Endothelial cell of umbilical vein (primary cell): ENCODE measurements around the gene SPDYE4. TPM values are rescaled to one million over a fixed set of nuclear protein-coding genes. Genes with fewer than 3 reads are reported as not detected.

Experiments
- BruUV-seq: library from RNA; stranded (reverse); fragments of 400-500 nt; replicated peaks from 2 replicates; lab custom pipeline; 2021; lab: Mats Ljungman, UMichigan
- CTCF ChIA-PET: fragments of 300-600, 350-600 bp; sonication (Branson Sonifier 250); formaldehyde crosslinking; loops from one replicate; lab custom pipeline; 2021; ENCODE audit warnings: antibody characterized with exemption, inconsistent platforms; lab: Charles Lee
- POLR2A ChIA-PET: fragments of 300-600, 350-600 bp; sonication (Branson Sonifier 250); formaldehyde crosslinking; loops from one replicate; lab custom pipeline; 2021; ENCODE audit warnings: antibody characterized with exemption, inconsistent platforms; lab: Charles Lee
- DNase-seq: peaks from one replicate; pipeline ENCODE4 v3.0.0-alpha.2; 2011; ENCODE audit warnings: low read depth, low spot score
- FAIRE-seq: peaks from 2 replicates; lab custom pipeline; 2011; peaks lifted over from hg19 to GRCh38; lab: Jason Lieb, UNC
- H2AFZ ChIP-seq: 2 replicates; pipeline ENCODE4 v1.6.0; 2012; ENCODE audit warnings: low read depth, low read length, control low read depth, inconsistent platforms
- H3K27ac ChIP-seq: 2 replicates; pipeline ENCODE4 v1.5.1; 2011; ENCODE audit warnings: low read depth, mild to moderate bottlenecking, control low read depth, low read length, moderate library complexity; ENCODE audit not compliant: insufficient read depth
- H3K27me3 ChIP-seq, 2 experiments: 2 replicates each; pipeline versions ENCODE4 v1.6.0 to v1.6.1; 2011; ENCODE audit warnings: low read length in 2 of 2, mixed read lengths in 1 of 2; ENCODE audit not compliant: control insufficient read depth in 2 of 2, insufficient read depth in 2 of 2
- H3K36me3 ChIP-seq, 2 experiments: 2 replicates in 1 of 2; 3 replicates in 1 of 2; pipeline ENCODE4 v1.5.1; 2011; ENCODE audit warnings: low read length in 2 of 2, mild to moderate bottlenecking in 1 of 2, moderate library complexity in 1 of 2; ENCODE audit not compliant: control insufficient read depth in 2 of 2, insufficient read depth in 2 of 2; ENCODE audit errors: extremely low read depth in 1 of 2
- H3K4me1 ChIP-seq: 3 replicates; pipeline ENCODE4 v1.5.1; 2011; ENCODE audit warnings: mild to moderate bottlenecking, low read length; ENCODE audit not compliant: control insufficient read depth, insufficient read depth; ENCODE audit errors: extremely low read depth
- H3K4me2 ChIP-seq: 2 replicates; pipeline ENCODE4 v1.6.1; 2011; ENCODE audit warnings: low read length, control low read depth, mixed read lengths; ENCODE audit not compliant: insufficient read depth
- H3K4me3 ChIP-seq, 3 experiments: fragments of 200-600 bp in 1 of 3; sonication (generic), shearing (Covaris generic) in 1 of 3; replicated peaks in 1 of 3; 2 replicates each; pipeline ENCODE4 v1.5.1; 2011 to 2016; ENCODE audit warnings: control low read depth in 3 of 3, low read length in 3 of 3, mild to moderate bottlenecking in 2 of 3, inconsistent platforms in 1 of 3, low read depth in 1 of 3, moderate library complexity in 1 of 3; ENCODE audit not compliant: insufficient read depth in 1 of 3
- H3K79me2 ChIP-seq: 2 replicates; pipeline ENCODE4 v1.6.0; 2012; ENCODE audit warnings: low read length, inconsistent platforms; ENCODE audit not compliant: control insufficient read depth, insufficient read depth
- H3K9ac ChIP-seq: replicated peaks from 2 replicates; pipeline ENCODE3; 2011; ENCODE audit warnings: low read length, control low read depth; ENCODE audit not compliant: insufficient read depth; ENCODE audit errors: extremely low read depth
- H3K9me1 ChIP-seq: replicated peaks from 3 replicates; pipeline ENCODE4 v1.6.0; 2011; ENCODE audit warnings: mild to moderate bottlenecking, low read length; ENCODE audit not compliant: control insufficient read depth, insufficient read depth; ENCODE audit errors: extremely low read depth
- H3K9me3 ChIP-seq: replicated peaks from 2 replicates; pipeline ENCODE4 v1.5.1; 2012; ENCODE audit warnings: low read length, inconsistent platforms; ENCODE audit not compliant: control insufficient read depth, insufficient read depth
- H4K20me1 ChIP-seq: replicated peaks from 2 replicates; pipeline ENCODE3; 2011; ENCODE audit warnings: mild to moderate bottlenecking, low read length; ENCODE audit not compliant: control insufficient read depth, insufficient read depth; ENCODE audit errors: extremely low read depth
- EZH2 ChIP-seq: IDR thresholded peaks from 2 replicates; pipeline ENCODE4 v1.6.1; 2012; ENCODE audit warnings: borderline replicate concordance, low read depth, mild to moderate bottlenecking, moderate library complexity, low read length, inconsistent platforms; ENCODE audit not compliant: severe bottlenecking
- FOS ChIP-seq: IDR thresholded peaks from 2 replicates; pipeline ENCODE4 v1.6.1; 2011; ENCODE audit warnings: mild to moderate bottlenecking, low read length, moderate library complexity, borderline replicate concordance; ENCODE audit not compliant: insufficient read depth
- GATA2 ChIP-seq: IDR thresholded peaks from 2 replicates; pipeline ENCODE4 v1.7.0; 2011; ENCODE audit warnings: low read depth, mild to moderate bottlenecking, moderate library complexity, mixed read lengths, low read length; ENCODE audit not compliant: insufficient read length, insufficient read depth
- JUN ChIP-seq: IDR thresholded peaks from 2 replicates; pipeline ENCODE4 v1.6.1; 2011; ENCODE audit warnings: borderline replicate concordance, low read depth; ENCODE audit not compliant: insufficient read length, insufficient read depth
- MYC ChIP-seq: IDR thresholded peaks from one replicate; pipeline ENCODE4 v1.6.1; 2011; ENCODE audit warnings: mild to moderate bottlenecking, low read depth, low read length
- POLR2A ChIP-seq: IDR thresholded peaks from 2 replicates; pipeline ENCODE4 v1.6.1; 2012; ENCODE audit warnings: low read depth, mild to moderate bottlenecking, control low read depth, low read length
- POLR2AphosphoS5 ChIP-seq: IDR thresholded peaks from 2 replicates; pipeline ENCODE4 v1.6.1; 2012; ENCODE audit warnings: low read depth, mild to moderate bottlenecking, control low read depth, low read length, moderate library complexity; ENCODE audit not compliant: insufficient read depth
- dilution Hi-C: fragments of 300-500 bp; cut with MboI; formaldehyde crosslinking; loops from one replicate; pipeline ENCODE4 v1.15.0; 2019; ENCODE audit warnings: low sequenced_read_pairs; ENCODE audit not compliant: extremely low pct_ligation_motif_present
- intact Hi-C: fragments of 100-400 bp; cut with micrococcal nuclease; formaldehyde crosslinking; loops from one replicate; pipeline ENCODE4 v1.10.0; 2022
- polyA plus RNA-seq, 4 experiments: library from polyadenylated mRNA; depleted of rRNA in 3 of 4; stranded (reverse) in 3 of 4; unstranded in 1 of 4; fragments of >200 nt; gene quantifications; 2 replicates each; pipeline versions ENCODE4 v1.2.1 to v1.2.3, GENCODE V29; 2011 to 2012; ENCODE audit warnings: missing spikeins in 1 of 4
- total RNA-seq: library from RNA; stranded (reverse); gene quantifications from 2 replicates; pipeline ENCODE4 v1.2.3, GENCODE V29; 2021
- TF ChIP-seq, protein P1 (sequence below): IDR thresholded peaks from 2 replicates; pipeline ENCODE4 v1.6.1; 2011; ENCODE audit not compliant: insufficient read depth, insufficient read length
- TF ChIP-seq, protein P2 (sequence below), 2 donors: IDR thresholded peaks; 1 replicate in 1 of 2; 2 replicates in 1 of 2; pipeline ENCODE4 v1.5.1; 2011; ENCODE audit warnings: low read length in 2 of 2, mild to moderate bottlenecking in 2 of 2, moderate library complexity in 2 of 2, control low read depth in 1 of 2, inconsistent platforms in 1 of 2, low read depth in 1 of 2; ENCODE audit not compliant: insufficient read depth in 1 of 2; ENCODE audit errors: extremely low read depth in 1 of 2

SPDYE4 gene
- total and polyA plus RNA-seq, 2 donors (not counting 3 experiments of a cell fraction or from before 2014, with no cell fraction given): not detected

DNA sequence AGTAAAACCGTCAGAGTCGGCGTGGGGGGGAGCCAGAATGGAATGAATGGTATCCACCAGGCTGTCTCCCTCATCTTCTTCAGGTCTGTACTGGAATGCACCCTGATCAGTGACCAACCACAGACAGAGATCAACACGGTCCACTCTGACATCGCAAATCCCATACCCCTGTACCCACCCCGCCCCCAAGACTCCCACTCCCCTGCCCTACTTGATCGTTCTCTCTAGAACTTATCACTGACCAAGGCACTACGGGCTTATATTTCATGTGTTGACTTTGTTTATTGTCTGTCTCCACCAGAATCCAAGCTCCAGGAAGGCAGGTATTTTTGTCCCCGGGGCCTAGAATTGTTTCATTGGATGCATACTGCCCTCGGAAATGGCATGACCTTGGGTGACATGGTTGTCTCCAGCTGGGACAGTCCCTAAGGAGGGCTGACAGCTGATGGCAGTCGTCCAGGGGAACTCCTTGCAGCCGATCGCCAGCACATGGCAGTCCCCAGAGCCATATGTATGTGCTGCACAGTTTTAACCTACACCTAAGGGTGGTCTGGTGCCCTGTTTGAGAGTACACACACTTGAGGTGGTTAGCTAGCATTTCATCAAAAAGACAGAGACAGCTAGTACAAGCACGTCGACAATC, 41.3 kb upstream of the SPDYE4 start:
- POLR2A ChIA-PET: no interaction called here
- Histone ChIP-seq H3K27ac (no peak overlapping the region), H2AFZ (no peak overlapping the region), H3K9ac (no peak overlapping the region), H3K4me3 (no peak overlapping the region), H3K79me2 (no peaks in the 10 kb centered on the region), H3K4me1 (no peaks in the 10 kb centered on the region), H3K9me1 (no peaks in the 10 kb centered on the region), H4K20me1 (no peaks in the 10 kb centered on the region), H3K9me3 (no peaks in the 10 kb centered on the region), H3K36me3 (no peaks in the 10 kb centered on the region), H3K4me2 (no peak overlapping the region), H3K27me3 (peaks cover 4 to 5% of the 10 kb centered on the region in 2 experiments)
- dilution Hi-C loops (no loop called here), intact Hi-C loops (no loop called here)
- FAIRE-seq (no peak), DNase-seq (no peak)
- CTCF ChIA-PET: interaction anchor here (0.8 to 1.0 kb wide), 2 partner anchors 14 to 95 kb away, joined by 3 to 4 read pairs; no protein-coding TSS in a partner anchor
- no TSS peak for BruUV-seq
- TF ChIP-seq FOS (no peak), MYC (no peak)
- TF ChIP-seq, protein P1, sequence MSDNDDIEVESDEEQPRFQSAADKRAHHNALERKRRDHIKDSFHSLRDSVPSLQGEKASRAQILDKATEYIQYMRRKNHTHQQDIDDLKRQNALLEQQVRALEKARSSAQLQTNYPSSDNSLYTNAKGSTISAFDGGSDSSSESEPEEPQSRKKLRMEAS: no peak

DNA sequence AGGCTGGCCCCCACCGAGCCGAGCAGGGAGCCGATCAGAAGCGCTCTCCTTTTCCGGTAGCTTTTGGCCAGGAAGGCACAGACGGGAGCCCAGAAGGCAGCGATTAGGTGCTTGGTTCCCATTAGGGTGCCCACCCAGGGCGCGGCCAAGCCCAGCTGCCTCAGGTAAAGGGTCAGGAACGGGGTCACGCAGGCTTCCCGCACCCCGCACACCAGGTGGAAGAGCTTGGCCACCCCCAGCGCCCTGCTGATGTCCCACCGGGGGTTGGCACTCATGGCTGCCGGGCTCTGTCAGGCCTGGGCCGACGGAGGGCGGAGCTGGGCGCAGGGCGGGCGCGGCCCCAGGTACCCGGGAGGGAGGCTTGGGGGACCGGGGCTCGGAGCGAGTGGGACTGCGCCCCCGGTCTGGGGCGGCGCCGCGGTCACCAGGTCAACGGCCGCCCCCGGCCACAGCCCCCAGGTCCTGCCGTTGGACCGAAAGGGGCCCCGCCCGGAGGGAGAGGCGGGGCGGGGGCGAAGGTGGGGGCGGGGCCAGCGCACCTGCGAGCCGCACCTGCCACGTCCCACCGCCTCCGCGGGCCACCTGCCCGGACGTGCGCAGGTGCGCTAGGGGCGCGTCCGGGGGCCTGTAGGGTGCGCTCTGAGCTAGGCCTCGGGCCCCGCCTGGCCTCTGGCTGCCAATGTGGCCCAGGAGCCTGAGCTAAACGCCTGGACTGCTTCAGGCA, 40.7 kb upstream of the SPDYE4 start, which contains the start of gene MFSD6L:
Gene MFSD6L (minus strand): TSS at position 520 of the 724 bp plus-strand sequence. CDS start 245 bp downstream, at position 275.
- BruUV-seq: no TSS peak
- Histone ChIP-seq H3K36me3 (no peaks in the 10 kb centered on the region), H3K27me3 (peaks cover 4 to 5% of the 10 kb centered on the region in 2 experiments), H3K9ac (no peak within 1 kb of the TSS), H2AFZ (no peak within 1 kb of the TSS), H3K4me3 (no peak within 1 kb of the TSS), H3K4me2 (no peak within 1 kb of the TSS), H3K9me1 (no peaks in the 10 kb centered on the region), H3K9me3 (no peaks in the 10 kb centered on the region), H3K4me1 (no peaks in the 10 kb centered on the region), H4K20me1 (no peaks in the 10 kb centered on the region), H3K27ac (no peak within 1 kb of the TSS), H3K79me2 (no peaks in the 10 kb centered on the region)
- DNase-seq (no peak), FAIRE-seq (no peak)
- dilution Hi-C loops (no loop called here), intact Hi-C loops (no loop called here)
- TF ChIP-seq MYC: no peak
- TF ChIP-seq EZH2: no peak
- TF ChIP-seq, protein P1: no peak
- no peak for TF ChIP-seq FOS
- TF ChIP-seq GATA2: no peak
- TF ChIP-seq, protein P2, sequence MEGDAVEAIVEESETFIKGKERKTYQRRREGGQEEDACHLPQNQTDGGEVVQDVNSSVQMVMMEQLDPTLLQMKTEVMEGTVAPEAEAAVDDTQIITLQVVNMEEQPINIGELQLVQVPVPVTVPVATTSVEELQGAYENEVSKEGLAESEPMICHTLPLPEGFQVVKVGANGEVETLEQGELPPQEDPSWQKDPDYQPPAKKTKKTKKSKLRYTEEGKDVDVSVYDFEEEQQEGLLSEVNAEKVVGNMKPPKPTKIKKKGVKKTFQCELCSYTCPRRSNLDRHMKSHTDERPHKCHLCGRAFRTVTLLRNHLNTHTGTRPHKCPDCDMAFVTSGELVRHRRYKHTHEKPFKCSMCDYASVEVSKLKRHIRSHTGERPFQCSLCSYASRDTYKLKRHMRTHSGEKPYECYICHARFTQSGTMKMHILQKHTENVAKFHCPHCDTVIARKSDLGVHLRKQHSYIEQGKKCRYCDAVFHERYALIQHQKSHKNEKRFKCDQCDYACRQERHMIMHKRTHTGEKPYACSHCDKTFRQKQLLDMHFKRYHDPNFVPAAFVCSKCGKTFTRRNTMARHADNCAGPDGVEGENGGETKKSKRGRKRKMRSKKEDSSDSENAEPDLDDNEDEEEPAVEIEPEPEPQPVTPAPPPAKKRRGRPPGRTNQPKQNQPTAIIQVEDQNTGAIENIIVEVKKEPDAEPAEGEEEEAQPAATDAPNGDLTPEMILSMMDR (IDR thresholded peaks at IDR 0.05; ENCODE audit: extremely low read depth in 1 of 2, insufficient read depth in 1 of 2, low read depth in 1 of 2, low read length in 2 of 2): no peak
- no peak for TF ChIP-seq POLR2A
- TF ChIP-seq POLR2AphosphoS5: no peak
- TF ChIP-seq JUN: no peak
- CTCF ChIA-PET: interaction anchor here (0.5 to 2.6 kb wide), 5 partner anchors 13 to 587 kb away, joined by 3 to 10 read pairs (median 4); no protein-coding TSS in a partner anchor
- POLR2A ChIA-PET: no interaction called here
